ENCODE data around the gene KRR1. TPM values are rescaled to one million over a fixed set of nuclear protein-coding genes. Genes with fewer than 3 reads are reported as not detected.

Gene KRR1
- total RNA-seq, result 39.8 TPM
- long read RNA-seq, full-length matches to known transcripts, result 54 of 71 reads
- long read RNA-seq, partial matches to known transcripts, result 5 of 71 reads
- long read RNA-seq, other reads (novel, unspliced or antisense), result 12 of 71 reads

GRCh38 chr12:75511116-75512048 lies at the start of gene KRR1:
Gene KRR1, minus strand, starts transcription at chr12:75511609. Its CDS starts 12 bp downstream, at chr12:75511597.
- DNase-seq (ENCODE audit: low spot score), result peak; percentile 93

- no peak for DNase-seq (ENCODE audit: low spot score)
Observed at GRCh38 chr12:75560167-75560566, 48.8 kb upstream of the KRR1 start.

- DNase-seq (ENCODE audit: low spot score), result no peak
Observed at GRCh38 chr12:75558287-75558686, 46.9 kb upstream of the KRR1 start.

- DNase-seq (ENCODE audit: low spot score), result no peak
Observed at GRCh38 chr12:75556311-75556899, 45.0 kb upstream of the KRR1 start.

GRCh38 chr12:75554556-75554880 lies 43.1 kb upstream of the KRR1 start:
- DNase-seq (ENCODE audit: low spot score), result no peak

- no peak for DNase-seq (ENCODE audit: low spot score)
Observed at GRCh38 chr12:75553836-75554555, 42.6 kb upstream of the KRR1 start.

GRCh38 chr12:75553398-75553797 lies 42.0 kb upstream of the KRR1 start:
- DNase-seq (ENCODE audit: low spot score), result no peak

- DNase-seq (ENCODE audit: low spot score), result no peak
Observed at GRCh38 chr12:75551477-75551876, 40.1 kb upstream of the KRR1 start.

- no peak for DNase-seq (ENCODE audit: low spot score)
Observed at GRCh38 chr12:75550401-75551240, 39.2 kb upstream of the KRR1 start.

GRCh38 chr12:75549989-75550388 lies 38.6 kb upstream of the KRR1 start:
- DNase-seq (ENCODE audit: low spot score), result no peak

- no peak for DNase-seq (ENCODE audit: low spot score)
Observed at GRCh38 chr12:75548879-75549278, 37.5 kb upstream of the KRR1 start.

- DNase-seq (ENCODE audit: low spot score), result no peak
Observed at GRCh38 chr12:75545636-75546035, 34.2 kb upstream of the KRR1 start.

- DNase-seq (ENCODE audit: low spot score), result no peak
Observed at GRCh38 chr12:75543529-75543928, 32.1 kb upstream of the KRR1 start.

GRCh38 chr12:75542942-75543341 lies 31.5 kb upstream of the KRR1 start:
- DNase-seq (ENCODE audit: low spot score), result no peak

GRCh38 chr12:75539889-75540288 lies 28.5 kb upstream of the KRR1 start:
- no peak for DNase-seq (ENCODE audit: low spot score)

GRCh38 chr12:75533239-75533638 lies 21.8 kb upstream of the KRR1 start:
- no peak for DNase-seq (ENCODE audit: low spot score)

- DNase-seq (ENCODE audit: low spot score), result no peak
Observed at GRCh38 chr12:75529826-75530225, 18.4 kb upstream of the KRR1 start.

GRCh38 chr12:75529316-75529715 lies 17.9 kb upstream of the KRR1 start:
- no peak for DNase-seq (ENCODE audit: low spot score)

- DNase-seq (ENCODE audit: low spot score), result no peak
Observed at GRCh38 chr12:75528692-75529091, 17.3 kb upstream of the KRR1 start.

GRCh38 chr12:75528272-75528671 lies 16.9 kb upstream of the KRR1 start:
- DNase-seq (ENCODE audit: low spot score), result no peak
